HG02798 (cell line): ENCODE results near the gene CCM2.
"Not testable (repeated sequence)": the region's sequence is repeated elsewhere in the genome, so short reads cannot be mapped to it uniquely, and the experiment has no call there.

Experiments used
- ATAC-seq: cut with Tn5 transposase; IDR thresholded peaks from one replicate; pipeline ENCODE4 v1.9.1; 2021; ENCODE audit warnings: mild to moderate bottlenecking; ENCODE audit not compliant: unreplicated experiment, poor library complexity

Gene CCM2

DNA sequence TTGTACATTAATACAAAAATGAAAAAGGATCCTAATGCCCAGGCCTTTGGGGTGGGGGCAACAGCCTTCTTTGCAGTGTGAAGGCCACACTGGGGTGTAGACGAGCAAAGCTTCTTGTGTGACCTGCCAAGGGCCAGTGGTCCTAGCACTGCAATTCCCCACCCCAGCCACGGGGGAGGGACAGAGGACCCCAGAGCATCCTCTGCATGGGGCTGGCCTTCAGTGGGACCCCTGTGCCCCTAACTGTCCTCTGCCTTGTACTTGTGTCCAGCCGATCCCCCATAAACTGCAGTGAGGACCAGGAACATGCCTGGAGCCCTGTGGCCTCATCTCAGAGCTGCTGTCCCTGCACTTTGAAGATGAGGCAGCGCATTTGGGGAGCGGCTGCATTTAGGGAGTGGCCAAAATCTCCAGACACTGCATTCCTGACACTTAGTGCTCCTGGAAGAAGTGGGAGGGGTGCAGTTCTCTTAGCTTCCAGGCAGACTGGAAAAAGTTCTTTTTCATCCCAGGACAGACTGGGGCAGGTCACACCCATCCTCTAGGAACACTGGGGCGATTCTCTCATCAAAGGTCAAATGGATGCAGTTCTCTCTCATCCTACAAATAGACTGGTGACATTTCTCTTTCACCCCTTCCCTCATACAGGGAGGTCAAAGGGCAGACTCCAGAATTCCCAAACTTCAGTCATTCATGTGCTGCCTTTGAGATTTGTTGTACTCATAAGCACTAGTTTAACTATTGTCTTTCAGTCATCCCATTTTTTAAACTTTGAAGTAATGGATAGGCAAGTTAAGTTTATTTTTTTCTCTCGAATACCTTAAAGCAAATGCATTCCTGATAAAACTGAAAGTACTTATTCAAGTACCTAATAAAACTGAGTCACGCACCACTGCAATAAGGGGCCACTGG, 20.3 kb upstream of the CCM2 start:
- ATAC-seq = peak; percentile 6

DNA sequence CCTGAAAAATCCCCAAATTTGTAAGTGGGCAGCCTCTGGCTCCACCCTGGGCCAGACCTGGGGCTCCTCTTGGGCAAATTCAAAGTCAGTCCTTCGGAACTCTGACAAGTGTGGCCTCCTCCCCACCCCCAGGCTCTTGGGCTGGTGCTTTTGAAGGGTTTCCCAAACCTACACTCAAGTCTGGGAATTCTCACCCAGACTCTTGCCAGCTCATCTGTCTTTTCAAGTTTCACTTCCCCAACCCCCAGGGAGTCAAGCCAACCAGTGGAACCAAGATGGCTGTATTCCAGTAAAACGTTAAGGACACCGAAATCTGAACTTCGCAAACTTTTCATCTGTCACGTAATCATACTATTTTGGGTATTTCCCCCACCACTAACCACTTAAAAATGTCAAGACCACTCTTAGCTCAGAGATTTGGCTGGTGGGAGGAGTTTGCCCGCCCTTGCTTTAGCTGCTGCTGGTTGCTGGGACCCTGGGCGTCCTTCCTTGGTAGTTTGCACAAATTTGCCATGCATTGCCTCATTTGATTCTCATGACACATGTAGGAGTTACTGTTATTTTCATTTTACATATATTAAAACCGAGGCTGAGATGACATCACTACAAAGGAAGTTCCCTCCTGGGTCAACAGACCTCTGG, 19.5 kb upstream of the CCM2 start:
- ATAC-seq = peak; percentile 55

DNA sequence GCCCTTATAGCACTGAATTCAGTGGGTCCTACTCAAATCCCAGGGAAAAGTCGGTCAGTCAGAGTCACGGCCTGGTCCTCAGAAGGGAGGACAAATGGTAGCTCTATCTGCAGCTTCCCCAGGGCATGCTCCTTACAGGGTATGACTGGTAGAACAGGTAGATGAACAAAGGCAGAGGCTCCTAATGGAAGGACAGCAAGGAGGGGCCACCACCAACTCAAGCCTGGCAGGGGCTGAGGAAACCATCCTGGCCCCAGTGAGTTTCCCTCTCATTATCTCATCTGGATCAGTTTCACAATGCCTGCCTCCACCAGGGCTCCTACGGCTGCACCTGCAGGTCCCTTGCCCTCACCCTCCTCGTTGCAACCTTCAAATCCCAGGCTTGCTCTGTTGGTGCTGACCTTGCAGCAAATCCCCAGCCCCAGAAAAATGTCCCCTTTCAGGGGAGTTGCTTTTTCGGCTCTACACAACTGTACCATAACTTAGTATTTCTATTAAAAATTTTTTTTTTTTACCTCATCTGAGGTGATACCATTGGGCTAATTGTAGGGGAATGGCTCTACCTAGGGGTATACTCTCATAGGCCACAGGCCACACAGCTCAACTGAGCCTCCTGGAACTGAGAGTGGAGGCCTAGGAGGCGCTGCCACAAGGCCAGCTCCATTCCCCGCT, 18.8 kb upstream of the CCM2 start:
- ATAC-seq = peak; percentile 2

DNA sequence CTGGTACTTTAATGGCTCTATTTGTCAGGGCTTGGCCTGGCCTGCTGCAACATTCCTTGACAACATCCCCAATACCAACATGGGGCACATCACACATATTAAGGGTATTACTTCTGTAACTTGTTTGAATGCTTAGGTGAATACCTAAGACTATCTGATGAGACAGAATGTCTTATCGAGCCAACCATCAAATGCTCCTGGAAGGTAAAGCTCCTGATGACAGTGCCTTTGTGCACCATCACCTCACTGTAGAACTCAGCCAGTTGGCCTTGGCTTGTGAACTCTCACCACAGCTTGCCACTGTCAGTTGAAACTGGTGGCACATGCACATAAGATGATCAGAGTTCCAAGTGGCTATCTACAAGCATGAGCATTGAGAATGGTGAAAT, 17.5 kb upstream of the CCM2 start:
- ATAC-seq = no peak

DNA sequence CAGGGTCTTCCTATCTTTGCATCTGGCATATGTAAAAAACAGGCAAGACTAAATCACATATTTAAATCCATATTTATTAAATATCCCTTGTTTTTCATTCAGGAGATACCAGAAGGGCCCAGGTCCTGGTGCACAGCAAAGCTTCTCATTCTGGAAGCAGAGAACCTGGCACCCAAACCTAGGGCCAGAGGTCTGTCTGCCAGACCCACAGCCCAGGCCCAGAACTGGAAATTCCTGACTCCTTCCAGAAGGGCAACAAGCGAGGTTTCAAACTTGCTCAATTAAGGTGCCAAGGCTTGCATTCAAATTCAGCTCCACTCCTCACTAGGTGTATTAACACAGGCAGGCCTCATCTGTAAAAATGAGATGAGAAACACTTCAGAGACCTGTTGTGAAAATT, 17.0 kb upstream of the CCM2 start:
- no peak for ATAC-seq

DNA sequence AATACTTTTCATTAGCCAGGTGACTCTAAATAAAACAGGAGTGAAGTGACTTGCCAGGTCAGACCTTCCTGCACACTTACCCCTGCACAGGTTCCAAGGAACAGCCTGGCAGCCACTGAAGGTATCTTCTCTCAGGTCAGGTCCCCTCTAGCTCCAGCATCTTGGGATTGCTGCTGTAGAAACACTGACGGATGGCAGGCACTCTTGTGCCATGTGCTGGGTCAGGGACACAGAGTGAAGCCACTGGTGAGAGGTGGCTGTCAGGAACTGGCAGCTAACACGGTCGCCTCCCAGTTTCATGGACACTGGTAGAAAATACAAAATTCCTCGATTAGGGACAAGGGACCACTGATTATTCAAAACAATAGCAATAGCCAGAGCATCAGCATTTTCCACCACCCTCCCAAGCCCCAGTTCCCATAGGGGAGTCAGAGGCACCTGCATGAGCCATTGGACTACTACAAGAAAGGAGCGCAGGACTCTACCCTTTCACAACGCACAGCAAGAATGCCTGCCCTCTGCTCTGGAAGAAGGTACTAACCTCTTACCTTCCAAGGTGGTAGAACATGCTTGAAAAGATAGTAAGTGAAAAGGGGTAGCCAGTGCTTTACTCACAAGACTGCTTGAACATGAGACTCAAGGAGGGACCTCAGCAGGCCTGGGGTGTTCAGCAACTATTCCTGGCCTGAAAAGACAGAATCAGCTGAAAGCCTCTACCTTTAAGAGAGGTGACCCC, 16.1 kb upstream of the CCM2 start:
- ATAC-seq = no peak

DNA sequence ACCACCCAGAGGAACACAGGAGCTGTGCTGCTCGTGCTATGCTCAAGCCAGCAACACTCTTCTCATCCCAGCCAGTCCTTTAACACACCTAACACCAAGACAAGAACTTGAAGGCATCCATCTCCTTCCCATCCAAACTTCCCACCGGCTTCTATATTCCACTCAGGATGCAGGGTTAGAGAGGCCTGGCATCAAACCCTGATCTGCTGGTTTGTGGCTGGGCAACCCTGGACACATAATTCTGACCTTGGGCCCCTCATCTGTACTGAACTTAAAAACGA, 15.6 kb upstream of the CCM2 start:
- ATAC-seq = no peak

DNA sequence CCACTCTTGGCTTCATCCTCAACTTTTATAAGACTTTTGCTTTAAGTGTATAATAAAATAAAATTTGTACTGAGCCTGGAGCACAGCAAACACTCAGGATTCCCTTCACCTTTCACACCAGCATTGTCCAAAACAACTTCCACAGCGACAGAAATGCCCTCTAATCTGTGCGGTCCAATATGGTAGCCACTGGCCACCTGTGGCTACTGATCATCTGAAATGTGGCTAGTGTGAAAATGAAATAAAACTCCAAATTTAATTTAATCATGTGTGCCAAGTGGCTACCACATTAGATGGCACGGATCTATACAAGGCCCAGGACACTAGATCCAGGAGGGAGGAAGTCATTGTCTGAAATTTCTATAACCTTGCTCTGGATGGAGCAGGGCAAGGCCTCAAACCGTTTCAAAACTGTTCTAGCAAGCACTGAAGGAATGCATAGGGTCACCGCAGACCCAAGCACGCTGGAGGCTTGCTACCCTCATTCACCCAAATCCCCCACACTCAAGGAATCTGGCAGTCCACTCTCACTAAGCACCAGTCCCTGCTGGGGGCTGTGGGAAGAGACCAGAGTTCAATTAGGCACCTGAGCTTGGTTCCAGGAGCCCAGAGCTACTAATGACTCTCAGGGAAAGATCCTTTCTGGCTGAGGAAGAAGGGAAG, 14.8 kb upstream of the CCM2 start:
- ATAC-seq = no peak

DNA sequence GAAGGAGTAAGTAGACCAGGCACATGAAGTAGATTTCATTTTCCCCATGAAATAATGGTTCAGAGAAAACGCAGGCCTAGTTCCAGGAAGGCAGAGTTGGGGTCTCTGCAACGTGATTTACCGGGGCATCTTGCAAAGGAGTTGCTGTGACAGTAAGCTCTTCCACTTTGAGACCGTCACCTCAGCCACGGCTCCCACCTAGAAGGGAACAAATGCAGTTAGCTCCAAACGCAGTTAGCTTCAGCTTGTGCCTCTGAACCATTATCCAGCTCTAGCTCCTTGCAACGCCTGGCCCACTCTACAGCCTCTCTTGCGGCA, 14.1 kb upstream of the CCM2 start:
- ATAC-seq = no peak

DNA sequence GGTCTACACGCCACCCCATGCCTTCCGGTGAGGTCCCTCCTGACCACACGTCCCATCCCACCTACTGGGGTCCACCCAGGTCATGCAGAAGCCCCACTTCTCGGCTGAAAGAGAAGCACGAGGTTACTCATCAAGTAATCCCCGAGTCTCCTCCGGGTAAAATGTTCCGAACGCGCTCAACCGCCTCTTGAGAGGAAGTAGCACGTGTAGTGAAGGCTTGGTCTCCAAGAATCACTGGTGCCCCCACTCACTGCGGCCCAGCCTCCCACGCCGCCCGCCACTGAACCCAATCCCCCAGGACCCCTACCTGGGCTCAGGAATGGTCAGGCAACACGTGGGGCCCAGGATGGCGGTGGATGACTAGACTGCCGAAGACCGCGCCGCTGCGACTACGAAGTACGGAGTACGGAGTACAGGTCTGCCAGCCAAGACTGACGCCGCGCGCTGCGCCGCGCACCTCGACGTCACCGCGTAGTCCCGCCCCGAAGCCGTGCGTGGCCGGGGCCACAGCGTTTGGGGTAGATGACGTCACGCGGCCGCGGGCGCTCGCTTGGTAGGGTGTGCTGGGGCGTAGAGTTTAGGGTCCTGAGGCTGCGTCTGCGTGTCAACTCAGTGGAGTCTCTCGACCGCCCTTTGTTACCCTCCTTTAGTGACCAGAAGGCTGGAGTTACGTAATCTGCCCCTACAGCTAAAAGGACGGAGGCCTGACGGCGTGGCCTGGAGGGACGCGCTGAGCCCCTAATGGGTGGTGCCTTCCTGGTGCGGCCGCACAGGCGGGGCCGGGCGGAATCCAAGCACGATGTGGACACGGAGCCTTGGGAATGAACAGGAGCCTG, 13.6 kb upstream of the CCM2 start:
- peak; percentile 96 for ATAC-seq

DNA sequence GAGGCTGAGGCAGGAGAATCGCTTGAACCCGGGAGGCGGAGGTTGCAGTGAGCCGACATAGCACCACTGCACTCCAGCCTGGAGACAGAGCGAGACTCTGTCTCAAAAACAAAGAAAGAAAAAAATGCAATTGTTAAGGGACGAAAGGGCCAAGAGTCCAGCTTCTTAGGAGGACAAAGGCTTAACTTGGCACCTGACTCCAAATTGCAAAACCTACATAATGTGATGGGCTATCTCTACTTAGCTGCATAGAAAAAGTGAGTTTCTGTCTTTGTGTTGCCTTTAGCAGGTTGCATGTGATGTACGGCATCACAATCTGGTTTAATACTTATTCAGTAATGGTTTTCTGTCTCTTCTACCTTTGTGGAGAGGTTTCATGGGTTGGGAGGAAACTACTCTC, 12.5 kb upstream of the CCM2 start:
- no peak for ATAC-seq

DNA sequence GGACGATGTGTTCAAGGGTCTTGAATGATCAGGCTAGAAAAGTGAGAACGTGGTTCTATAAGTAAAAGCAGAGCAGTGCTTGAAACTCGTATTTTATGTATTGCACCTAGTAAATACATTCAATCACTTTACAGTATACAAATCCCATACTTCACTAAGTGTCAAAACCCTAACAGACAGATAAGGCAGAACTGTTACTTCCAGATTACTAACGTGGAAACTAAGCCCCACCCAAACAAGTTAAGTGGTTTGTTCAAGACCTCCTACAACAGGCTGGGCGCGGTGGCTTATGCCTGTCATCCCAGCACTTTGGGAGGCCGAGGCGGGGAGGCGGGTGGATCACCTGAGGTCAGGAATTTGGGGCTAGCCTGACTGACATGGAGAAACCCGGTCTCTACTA, 12.0 kb upstream of the CCM2 start:
- ATAC-seq = no peak

DNA sequence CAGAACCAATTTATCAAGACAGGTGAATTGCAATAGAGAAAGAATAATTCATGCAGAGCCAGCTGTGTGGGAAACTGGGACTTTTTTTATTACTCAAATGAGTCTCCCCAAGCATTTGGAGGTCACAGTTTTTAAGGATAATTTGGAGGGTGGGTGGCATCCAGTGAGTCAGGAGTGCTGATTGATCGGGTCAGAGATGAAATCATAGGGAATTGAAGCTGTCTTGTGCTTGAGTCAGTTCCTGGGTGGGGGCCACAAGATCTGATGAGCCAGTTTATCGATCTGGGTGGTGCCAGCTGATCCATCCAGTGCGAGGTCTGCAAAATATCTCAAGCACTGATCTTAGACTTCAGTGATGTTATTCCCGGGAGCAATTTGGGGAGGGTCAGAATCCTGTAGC, 11.3 kb upstream of the CCM2 start:
- ATAC-seq = no peak

DNA sequence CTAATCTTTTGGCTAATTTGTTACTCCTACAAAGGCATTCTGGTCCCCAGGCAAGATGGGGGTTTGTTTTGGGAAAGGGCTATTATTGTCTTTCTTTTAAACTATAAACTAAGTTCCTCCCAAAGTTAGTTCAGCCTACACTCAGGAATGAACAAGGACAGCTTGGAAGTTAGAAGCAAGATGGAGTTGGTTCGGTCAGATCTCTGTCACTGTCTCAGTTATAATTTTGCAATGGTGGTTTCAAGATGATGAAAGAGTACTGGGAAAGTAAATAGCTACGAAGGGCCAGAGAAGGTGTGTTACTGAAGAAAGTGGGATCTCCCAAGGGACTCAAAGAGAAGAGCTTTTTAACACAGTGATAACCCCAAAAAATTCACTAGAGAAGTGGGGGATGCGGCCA, 10.9 kb upstream of the CCM2 start:
- no peak for ATAC-seq

DNA sequence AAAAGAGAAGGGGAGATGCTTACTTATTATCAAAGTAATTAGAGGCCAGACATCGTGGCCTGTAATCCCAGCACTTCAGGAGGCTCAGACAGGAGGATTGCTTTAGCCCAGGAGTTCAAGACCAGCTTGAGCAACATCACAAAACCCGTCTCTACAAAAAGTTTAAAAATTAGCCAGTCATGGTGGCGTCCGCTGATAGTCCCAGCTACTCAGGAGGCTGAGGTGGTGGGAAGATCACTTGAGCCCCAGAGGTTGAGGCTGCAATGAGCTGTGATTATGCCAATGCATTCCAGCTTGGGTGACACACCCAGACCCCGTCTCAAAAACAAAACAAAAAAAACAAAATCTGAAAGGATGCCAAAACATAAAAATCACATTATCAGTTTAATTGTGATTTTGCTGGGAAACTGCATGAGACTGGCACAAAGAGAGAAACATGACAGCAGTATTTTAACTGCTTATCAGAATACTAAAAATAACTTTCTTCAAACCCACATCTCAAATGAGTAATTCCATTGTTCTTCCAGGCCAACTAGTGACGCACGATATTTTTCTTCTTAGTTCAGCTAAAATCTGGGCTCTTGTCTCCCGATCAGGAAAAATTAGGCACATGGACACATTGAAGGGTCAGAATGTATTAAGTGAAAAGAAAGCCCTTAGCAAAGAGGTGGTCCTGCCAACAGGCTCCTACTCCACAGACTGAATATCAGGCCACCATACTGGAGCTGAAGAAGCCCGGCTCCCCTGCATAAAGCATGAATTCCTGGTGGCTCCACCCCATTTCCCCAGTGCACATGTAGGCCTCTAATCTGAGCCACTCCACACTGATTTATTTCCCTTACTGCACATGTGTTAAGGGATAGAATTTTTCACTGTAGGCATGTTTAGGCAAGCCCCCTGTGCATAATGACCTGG, 9.6 kb upstream of the CCM2 start:
- ATAC-seq = no peak

DNA sequence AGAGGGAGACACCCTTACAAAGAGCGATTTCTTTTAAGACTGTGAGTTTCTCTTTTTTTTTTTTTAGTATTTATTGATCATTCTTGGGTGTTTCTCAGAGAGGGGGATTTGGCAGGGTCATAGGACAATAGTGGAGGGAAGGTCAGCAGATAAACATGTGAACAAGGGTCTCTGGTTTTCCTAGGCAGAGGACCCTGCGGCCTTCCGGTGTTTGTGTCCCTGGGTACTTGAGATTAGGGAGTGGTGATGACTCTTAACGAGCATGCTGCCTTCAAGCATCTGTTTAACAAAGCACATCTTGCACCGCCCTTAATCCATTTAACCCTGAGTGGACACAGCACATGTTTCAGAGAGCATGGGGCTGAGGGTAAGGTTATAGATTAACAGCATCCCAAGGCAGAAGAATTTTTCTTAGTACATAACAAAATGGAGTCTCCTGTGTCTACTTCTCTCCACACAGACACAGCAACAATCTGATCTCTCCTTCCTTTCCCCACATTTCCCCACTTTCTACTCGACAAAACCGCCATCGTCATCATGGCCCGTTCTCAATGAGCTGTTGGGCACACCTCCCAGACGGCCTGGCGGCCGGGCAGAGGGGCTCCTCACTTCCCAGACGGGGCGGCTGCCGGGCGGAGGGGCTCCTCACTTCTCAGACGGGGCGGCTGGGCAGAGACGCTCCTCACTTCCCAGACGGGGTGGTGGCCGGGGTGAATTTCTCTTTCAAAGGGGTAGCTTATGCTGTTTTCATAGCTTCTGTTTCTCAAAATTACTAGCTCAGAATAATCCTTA, 7.8 kb upstream of the CCM2 start:
- not testable (repeated sequence) for ATAC-seq

DNA sequence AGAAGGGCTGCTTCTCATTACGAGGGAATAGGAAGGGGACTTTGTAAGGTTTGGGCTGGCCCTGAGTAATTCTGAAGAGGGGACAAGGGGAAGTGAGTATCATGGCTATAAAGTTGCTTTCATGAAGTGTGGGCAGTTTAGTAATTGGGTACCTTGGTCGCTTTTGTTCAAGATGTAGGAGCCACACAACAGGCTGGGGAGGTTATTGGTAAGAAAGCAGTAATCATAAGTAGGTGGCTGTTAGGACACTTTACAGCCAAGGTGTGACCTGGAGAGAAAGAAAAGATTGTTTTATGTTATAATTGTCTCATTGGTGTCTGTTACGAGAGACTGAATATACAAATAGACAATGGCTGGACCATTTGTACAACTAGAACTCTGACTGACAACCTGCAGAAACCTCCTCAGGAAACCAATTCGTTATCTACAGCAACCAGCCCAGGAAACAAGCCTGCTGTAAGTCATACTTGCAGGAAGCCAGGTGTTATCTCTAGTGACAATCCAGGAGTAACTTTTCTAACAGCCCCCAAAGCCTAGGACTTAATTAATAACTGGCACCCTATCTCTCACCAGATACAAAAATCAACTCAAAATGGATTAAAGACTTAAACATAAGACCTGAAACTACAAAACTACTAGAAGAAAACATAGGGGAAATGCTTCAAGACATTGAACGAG, 5.0 kb upstream of the CCM2 start:
- no peak for ATAC-seq
